DMS153 treated with DMSO at 0.1 percent for 48 hours (cell line): ENCODE measurements around the gene CYS1.

Source experiments
- DNase-seq: peaks from one replicate; lab custom pipeline; 2025; ENCODE audit not compliant: unreplicated experiment; lab: John Stamatoyannopoulos, UW

CYS1 gene

GRCh38 chr2:10073706-10074105, 6.5 kb downstream of the CYS1 start:
- no peak for DNase-seq

DNA sequence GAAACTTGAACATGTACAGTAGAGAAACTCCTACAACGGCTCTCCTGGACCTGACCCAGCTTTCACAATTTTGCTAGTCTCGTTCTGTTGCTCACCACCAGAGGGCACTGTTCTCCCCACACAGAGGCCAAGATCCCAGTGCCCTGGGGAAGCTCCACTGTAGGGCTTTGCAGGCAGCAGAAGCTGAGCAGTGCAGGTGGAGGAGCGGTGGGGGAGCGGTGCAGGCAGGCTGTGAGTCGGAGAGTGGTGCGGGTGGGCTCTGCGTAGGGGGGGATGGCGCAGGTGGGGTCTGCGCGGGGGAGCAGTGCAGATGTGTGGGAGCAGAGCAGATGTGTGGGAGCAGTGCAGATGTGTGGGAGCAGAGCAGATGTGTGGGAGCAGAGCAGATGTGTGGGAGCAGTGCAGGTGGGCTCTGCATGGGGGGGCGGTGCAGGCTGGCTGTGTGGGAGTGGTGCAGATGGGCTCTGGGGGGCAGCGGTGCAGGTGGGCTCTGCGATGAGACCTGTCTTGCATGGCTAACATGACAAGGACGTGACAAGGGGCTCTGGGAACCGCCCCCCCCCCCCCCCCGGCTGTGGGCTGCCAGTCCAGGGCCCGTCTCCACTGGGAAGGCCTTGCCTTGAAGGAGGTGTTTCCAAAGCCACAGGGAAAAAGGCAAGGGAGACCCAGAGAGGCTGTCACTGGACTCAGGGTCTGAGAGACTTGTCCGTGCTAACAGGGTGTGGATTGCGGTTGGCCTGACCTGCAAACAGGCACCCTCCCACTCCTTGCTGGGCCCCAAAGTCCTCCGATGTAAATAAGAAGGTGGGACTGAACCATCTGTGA, 7.3 kb downstream of the CYS1 start:
- peak; percentile 81 for DNase-seq

GRCh38 chr2:10071595-10071994, 8.6 kb downstream of the CYS1 start:
- DNase-seq = no peak

DNA sequence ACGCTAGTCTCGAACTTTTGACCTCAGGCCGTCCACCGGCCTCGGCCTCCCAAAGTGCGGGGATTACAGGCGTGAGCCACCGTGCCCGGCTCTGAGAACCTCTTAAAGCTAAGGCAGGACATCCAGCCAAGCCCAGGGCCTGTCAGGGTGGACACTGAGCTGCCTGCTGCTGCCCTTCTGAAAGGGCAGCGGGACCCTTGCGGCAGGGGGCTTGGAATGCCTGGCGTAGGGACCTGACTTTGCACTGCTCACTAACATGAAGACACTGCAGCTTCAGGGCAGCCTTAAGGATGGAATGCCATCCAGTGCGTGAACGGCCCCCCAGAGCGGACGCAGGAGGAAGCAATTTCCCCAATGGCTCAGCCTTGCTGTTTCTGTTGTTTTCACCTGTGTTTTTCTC, 9.0 kb downstream of the CYS1 start:
- DNase-seq = no peak

DNA sequence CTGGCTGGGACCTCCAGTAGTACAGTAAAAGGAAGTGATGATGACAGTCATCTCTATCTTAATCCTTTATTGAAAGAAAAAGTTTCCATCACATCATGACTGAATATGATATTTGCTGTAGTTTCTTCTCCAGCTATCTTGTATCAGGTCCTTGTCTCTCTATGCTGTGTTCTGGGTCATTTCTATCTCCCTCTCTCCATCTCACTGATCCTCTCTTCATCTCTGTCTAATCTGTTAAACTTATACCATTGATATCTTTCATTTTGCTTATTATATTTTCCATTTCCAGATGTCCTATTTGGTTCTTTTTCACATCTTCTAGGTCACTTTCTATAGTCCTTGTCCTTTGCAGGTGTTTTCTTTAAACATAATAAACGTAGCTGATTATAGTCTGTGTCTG, 12.3 kb downstream of the CYS1 start:
- DNase-seq = no peak

- no peak for DNase-seq
Measured at GRCh38 chr2:10067330-10067729, 12.9 kb downstream of the CYS1 start.

GRCh38 chr2:10065773-10066055, 14.5 kb downstream of the CYS1 start:
- no peak for DNase-seq

- no peak for DNase-seq
Measured at GRCh38 chr2:10064932-10065772, 15.1 kb downstream of the CYS1 start.

DNA sequence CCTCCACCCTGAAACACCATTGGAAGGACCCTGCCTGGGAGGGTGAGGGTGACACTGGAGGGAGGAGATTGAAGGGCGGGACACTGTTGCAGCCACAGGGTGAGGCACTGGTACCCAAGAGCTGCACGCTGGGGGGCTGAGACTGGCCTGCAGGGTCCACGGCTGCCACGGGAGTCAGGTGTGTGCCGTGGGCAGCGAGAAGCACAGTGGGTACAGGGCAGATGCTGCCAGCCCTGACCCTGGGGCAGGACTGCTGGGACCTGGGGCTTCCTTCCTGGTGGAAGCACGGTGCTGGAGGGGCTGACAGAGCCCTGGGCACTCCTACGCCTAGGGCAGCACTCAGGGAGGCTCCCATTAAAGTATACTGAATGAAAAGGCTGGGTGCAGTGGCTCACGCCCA, 16.6 kb downstream of the CYS1 start:
- DNase-seq = no peak

- no peak for DNase-seq
Measured at GRCh38 chr2:10062931-10063365, 17.3 kb downstream of the CYS1 start.

- no peak for DNase-seq
Measured at GRCh38 chr2:10061221-10061925, 18.8 kb downstream of the CYS1 start.

GRCh38 chr2:10059552-10060335, 20.5 kb downstream of the CYS1 start:
- DNase-seq = no peak

GRCh38 chr2:10059016-10059351, 21.2 kb downstream of the CYS1 start:
- DNase-seq = no peak

DNA sequence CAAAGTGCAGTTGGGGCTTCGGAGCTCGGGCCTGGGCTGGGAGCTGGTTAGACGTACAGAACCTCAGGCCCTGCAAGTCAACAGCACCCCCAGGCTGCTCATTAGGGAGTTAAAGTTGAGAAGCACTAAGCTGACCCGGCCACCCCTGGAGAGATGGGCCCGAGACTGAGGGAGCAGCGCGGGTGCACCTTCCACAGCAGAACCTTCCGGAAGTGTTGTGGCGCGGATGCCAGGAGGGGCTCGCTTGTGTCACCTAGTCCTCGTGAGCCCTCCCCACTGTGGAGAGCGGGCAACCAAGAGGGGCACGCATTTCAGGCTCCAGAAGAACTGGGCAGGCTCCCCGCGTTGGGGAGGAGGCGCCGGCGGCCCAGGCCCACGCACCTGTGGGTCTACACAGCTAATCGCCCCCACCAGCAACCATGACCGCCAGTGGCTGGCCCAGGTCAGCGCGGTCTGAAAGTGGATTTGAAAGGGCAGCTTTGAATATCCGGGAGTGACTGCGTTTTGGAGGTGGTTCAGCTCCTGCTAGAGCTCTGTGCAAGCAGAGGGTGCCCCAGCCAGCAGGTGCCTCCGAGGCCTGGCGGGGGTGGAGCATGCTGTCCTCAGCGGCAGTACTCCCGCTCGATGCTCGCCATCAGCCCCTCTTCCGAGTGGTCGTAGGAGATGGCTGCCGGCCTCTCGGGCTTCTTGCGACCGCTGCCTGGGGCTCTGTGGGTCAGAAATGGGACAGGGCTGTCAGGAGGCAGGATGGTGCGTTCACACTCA, 21.8 kb downstream of the CYS1 start:
- no peak for DNase-seq

DNA sequence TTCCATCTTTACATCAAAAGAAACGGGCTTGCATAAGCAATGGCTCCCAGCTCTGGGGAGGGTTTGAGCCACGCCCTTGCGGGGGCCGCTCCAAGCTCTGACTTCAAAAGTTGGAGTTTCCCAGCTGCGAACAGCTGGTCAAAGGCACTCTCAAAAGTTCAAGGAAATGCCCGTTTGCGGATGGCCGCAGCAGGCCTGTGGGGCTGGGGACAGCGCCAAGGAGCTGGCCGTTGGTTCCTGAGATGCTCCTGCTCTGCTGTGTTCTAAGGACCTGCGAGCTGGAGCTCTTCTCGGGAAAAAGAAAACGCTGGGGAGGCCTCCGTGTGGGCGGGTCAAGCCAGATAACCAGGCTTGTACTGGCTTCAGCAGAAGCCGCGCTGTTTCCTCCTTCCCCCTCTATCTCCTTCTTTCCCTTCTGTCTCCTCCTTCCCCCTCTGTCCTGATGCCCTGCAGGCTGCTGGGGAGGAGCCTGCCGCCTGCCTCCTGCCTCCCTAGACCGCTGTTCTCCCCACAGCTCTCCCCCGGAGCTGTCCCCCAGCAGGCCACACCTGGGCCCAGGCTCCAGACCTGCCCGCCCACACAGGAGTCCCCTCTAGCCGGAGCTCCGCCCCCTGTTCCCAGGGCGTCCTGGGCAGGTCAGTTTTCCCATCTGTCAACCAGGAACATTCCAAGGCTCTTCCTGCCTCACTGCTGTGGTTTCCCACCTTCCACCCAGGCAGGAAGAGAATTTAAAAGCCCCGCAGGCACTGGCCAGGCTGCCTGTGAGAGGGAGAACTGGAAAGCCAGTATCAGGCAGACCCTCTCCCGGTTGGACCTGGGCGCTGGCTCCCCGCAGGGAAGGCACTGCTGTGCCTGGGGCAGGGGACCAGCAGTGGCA, 22.7 kb downstream of the CYS1 start:
- no peak for DNase-seq

- DNase-seq = no peak
Measured at GRCh38 chr2:10056439-10056838, 23.8 kb downstream of the CYS1 start.

GRCh38 chr2:10054976-10055375, 25.2 kb downstream of the CYS1 start:
- DNase-seq = no peak

DNA sequence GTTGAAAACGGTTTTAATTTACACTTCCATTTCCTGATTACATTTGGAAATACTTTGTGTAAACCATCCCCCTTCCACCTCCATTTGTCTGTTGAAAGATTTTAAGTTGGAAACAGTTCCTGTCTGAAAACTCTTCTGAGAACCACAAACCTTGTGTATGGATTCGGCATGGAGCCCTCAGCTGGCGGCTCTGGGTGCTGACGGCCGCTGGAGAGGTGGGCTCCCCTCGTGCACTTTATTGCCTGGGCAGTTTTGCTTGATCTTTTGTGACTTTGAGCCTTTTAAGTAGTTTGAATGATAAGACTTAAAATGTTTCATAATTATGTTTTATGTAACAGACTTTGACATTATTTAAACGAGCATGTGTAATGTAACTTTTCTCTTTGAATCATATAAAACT, 25.8 kb downstream of the CYS1 start:
- DNase-seq = no peak

GRCh38 chr2:10053351-10053750, 26.9 kb downstream of the CYS1 start:
- no peak for DNase-seq
